ENCODE measurements around the gene AHDC1.

Gene AHDC1

DNA sequence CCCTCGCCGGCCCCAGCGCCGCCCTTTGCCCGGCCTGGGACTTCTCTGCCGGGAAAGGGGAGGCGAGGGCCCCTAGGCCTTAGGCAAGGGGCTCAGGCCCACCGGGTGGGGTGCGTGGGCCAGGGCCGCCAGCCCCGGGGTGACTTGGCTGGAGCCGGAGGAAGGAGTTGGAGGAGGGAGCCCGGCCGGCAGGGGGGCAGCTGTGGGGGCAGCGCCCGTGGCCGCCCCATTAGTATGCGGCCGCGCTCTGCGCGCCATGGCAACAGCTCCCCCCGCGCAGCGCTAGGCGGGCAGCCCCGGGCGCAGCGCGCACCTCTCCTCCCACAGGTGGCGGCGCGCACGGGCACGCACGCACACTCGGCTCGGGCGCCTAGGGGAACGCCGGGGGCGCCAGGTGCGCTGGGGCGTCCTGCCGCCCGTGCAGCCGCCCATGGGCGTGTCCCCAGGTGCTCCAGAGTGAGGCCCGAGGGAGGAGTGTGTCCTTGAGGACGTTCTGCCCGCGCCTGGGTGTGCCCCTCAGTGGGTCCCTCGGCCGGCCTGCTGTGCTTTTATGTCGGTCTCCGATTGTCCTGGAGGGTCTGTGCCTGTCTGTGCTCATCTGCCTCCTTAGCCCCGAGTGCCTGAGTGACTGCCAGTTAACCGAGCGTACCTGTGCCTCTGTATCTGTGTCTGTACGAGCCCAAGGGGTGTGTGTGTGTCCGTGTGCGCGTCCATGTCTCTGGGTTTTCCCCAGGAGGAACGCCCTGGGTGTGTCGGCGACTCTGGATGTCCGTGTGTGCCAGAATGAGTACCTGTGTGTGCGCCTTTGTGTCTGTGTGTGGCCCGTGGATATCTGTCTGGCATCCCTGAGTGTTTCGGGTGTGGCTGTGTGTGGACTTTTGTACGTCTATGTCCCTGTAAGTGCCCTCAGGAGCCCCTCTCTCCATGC lies 75.8 kb downstream of the AHDC1 start:
- DNase-seq, result peak; percentile 67

DNA sequence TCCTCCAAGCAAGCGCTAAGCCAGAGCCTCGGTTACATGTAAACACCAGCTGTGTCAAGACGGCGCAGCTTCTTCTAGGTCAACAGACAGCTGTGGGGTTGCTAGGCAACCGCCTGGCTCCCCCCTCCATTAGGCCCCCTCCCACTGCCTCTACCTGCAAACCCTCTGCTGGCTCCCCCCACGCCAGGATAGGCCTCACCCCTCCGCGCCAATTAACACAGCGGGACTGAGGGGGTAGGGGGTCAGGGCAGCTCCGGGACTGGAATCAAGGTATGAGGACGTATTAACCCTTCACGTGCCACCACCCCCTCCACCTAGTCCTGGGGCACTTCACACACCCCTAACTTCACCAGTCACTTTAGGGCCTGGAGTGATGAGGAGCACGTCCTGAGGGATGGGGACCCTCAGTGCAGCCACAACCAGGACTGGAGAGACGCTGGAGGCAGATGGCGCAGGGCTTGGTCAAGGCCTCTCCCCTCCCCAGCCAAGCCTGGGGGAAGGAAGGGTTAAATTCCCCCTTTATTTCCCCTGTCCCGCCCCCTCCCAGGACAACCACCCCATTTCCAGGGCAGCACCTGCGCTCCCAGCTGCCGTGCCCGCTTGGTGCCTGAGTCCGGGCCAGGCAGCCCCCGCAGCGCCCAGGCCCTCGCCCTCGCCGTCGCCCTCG lies 76.6 kb downstream of the AHDC1 start:
- no peak for DNase-seq

DNA sequence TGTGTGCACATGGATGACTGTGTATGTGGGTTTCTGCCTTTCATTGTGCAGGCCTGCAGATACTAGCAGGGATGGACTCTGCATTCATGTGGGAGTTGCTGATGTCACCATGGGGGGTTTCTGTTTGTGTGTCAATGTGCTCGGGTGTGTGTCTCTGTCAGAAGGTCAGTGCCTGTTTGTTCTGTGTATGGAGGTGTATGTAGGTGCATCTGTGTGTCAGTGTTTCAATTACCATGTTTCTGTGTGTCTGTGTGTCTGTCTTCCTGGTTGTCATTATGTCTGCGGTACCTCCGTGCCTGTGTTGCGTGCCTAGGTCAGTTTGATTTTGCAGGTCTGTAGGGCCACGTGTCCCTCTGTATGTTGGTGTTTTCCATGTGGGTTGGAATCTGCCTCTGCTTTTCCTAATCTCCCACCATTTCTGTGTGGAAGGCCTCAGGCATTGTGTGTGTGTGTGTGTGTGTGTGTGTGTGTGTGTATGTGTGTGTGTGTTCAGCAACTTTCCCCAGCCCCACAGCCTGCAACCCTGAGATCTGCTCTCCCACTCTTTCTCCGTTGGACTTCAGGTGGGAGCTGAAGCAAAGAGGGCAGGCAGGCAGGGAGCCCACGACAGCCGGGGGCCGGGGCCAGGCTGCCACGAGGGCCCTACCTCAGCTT lies 77.2 kb downstream of the AHDC1 start:
- no peak for DNase-seq

DNA sequence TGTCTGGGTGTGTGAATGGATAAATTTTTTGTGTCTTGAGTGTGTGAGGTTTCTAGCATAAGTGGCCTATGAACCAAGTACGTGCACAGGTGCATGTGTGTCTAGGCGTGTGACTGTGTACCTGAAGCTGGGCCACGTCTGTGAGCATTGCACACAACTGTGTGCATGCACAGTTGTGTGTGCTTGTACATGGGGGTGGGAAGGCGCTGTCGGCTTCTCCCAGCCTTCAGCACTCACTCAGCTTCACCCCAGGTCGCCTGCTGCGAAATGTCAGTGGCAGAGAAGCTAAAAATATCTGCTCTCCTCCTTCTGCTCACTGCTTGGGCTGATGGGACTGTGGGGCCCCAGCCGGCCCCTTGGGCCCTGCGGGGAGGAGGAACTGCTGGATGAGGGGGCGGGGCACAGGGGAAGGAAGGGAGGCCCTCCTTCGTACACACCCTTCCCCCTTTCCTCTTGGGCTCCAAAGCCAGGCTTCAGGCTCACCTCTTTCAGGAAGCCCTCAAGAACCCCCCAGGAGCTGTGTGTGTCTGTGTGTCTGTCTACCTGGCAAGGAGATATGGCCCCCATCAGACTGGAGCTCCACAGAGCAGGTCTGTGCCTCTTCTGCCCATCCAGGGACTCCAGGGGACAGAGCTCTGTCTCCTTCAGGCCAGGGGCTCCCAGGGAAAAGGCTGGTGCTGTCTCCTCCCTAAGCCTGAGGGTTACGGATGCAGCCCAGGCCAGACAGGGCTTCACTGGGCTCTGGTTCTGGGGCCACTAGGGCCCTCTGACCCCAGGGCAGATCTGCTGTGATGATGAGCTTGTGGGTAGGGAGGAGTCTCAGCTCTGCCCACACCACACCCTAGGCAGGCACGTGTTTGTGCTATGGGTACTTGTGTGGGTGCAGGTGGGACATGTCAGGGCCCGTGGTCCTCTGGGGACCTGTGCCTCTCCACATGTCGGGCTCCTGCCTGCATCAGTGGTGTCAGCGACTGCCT lies 78.4 kb downstream of the AHDC1 start:
- DNase-seq, result peak; percentile 57

DNA sequence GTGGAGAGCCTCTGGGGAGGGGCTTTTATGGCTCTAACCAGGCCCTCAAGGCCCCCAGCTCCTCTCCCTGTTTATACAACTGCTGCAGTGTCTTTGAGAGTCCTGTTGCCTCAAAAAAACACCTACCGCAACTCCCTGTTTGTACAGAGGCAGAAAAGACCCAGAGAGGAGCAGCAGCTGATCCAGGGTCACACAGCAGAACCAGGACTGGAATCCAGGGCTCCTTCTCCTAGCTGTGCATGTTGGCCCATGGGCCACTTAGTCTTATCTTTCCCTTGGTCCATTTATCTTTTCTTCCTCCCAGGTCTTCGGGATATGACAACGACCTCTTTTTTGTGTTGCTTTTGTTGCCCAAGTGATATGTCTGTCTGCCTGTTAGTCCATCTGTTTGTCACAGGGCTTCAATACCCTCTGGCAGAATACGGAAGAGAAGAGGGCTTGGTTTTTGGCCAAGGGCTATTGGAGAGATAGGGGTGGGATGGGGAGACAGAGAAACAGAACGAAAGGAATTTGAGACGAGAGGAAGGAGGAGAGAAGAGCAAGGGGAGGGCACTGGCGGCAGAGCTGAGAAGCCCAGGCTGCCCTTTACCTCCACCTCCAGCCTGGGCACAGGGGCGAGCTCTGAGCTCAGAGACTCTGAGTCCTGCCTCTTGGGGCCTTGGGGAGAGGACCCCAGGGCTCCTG lies 80.5 kb downstream of the AHDC1 start:
- no peak for DNase-seq

DNA sequence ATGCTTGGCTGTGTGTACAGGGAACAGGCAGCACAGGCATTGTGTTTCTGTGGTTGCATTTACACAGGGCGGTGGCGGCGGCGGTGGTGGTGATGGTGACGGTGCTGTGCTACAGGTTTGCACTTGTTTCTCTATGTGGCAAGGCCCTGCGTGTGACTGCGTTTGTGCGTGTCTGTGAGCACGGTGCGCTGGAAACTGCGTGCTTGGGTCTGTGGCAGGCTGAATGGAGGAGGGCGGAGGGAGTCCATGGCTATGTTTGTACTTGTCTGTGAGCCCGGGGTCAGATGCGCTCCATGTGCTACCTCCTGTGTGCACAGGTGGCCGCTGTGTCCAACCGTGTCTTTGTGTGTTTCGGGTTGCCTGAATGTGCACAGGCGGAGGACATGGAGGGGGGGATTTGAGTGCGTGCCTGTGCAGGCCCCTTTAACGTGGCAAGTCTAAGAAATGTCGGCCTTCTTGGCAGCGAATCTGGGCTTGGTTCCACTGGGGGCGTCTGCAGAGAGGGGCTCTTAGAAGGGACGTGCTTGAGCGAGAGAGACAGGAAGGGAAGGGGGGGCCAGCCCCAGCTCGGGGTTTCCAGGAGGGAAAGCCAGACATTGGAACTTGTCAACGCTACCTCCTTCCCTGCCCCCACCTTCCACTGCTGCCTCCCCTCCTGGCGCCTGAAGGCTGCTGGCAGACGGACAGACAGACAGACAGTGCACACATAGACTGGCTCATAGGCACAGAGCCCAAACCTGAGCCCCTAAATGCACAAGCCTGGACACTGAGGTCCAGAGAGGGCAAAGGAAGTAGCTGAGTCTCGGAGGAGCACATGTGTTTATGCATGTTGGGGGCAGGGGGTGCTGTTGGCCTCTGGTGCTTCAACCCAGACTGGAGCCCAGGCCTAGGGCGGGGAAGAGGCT lies 81.3 kb downstream of the AHDC1 start:
- peak; percentile 66 for DNase-seq

DNA sequence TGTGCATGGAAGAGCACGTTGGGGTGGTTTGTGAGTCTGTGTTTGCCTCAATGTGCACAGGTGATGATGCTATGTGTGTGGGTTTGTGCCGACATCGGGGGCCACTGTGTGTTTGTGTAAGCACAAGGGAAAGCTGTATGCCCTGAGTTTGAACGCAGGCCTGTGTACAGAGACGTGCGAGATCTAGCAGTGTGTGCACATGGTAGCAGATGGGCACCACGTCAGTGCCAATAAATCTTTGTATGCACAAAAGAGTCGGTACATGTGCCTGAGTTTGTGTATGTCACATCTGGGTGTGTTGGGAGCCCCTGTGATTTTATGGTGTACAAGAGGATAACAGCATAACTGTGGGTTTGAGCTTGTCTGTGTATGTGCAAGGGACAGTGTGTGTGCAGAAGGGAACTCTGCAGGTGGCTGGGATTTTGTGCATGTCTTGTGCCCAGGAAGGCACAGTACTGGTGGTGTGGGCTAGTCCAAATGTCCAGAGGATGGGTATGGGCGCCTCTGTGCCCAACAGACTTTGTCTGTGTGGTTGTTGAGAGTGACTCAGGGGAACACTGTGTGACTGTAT lies 82.0 kb downstream of the AHDC1 start:
- no peak for DNase-seq

DNA sequence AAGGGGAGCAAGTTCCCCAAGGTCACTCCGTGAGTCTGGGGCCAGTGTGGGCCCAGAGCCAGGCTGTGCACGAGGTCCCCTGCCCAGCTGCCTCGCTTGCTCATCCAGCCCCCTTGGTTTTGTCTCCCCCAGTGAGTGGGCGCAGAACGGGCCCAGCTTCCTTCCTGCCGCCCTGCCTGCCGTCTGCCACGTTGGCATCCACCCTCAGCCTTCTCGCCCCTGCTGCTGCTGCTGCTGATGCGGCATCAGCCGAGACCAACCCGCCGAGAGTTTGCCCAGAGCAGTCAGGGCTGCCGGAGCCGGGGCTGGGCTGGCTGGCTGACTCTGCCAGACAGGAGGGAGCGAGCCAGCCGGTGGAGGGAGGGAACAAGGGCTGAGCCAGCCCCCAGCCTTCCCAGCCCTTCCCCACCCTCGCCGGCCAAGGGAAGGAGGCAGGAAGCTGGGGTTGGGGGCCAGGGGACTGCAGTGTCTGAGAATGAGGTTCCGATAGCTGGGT lies 82.6 kb downstream of the AHDC1 start:
- peak; percentile 63 for DNase-seq

DNA sequence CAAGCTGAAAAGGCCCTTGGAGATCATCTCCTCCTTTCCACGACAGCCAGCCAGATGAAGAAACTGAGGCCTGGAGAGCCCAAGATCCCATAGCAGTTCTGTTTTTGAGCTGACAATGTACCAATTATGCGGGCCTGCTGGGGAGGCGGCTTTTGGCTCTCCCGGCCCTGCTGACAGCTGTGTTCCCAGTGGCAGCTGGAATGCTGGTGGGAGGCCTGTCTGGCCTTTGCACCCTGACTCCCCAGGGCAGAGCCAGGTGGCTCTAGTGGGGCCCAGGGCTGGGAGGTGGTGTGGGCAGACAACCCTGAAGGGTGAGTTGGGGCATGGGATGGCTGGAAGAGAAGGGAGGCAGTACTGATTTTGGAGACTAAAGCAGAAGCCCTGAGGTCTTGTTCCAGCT lies 83.3 kb downstream of the AHDC1 start:
- DNase-seq, result no peak

DNA sequence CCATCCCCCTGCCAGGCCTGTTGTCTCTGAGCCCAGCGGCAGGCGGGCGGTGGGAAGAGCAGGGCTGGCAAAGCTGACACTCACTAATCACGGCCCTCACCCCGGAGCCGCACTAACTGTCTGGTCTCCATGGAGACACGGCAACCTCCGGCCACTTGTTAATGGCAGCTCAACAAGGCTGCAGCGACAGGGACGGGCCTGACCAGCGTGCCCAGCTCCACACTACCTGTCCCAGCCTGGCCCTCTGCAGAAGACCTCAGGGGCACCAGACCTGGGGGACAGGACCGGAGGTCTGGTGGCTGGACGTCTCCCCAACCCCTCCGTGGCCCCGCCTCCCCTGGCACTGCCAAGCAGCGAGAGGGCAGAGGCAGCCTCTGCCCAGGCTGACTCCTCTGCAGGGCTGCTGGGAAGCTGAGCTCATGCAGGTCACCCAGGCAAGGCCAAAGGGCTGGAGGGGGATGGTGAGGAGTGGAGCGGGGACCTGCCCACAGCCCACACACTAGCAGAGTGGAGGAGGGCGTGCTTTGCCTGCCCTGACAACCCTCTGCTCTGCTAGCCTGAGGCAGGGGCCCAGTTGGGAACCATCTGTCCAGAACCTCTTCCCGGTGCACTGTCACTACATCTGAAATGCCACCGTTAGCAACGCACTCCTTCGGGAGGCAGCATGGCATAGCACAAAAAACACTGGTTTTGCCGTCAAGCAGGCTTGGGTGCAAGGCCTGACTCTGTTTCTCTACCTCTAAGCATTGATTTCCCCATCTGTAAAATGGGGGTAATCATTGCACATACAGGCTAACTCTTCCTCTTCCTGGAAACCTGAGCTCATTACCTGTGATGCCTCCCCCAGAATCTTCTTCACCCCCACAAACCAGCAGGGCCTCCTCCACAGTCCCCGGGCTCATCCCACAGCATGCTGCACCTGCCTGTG lies 84.3 kb downstream of the AHDC1 start:
- no peak for DNase-seq

DNA sequence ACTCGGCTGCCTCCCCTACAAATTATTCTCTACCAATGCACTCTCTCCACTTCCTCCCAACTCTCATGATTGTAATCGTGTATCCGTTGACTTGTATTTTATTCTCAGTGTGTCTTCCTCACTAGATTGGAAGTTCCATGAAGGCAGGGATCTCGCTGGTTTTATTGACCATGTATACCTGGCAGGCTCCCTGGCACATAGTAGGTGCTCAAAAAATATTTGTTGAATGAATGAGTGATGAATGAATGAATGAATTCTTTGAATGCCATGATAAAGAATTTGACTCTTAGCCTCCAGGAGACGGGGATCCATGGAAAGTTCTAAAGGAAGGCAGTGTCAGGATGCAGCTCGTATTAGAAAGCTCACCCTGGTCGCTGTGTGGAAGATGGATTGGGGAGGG lies 85.1 kb downstream of the AHDC1 start:
- no peak for DNase-seq

DNA sequence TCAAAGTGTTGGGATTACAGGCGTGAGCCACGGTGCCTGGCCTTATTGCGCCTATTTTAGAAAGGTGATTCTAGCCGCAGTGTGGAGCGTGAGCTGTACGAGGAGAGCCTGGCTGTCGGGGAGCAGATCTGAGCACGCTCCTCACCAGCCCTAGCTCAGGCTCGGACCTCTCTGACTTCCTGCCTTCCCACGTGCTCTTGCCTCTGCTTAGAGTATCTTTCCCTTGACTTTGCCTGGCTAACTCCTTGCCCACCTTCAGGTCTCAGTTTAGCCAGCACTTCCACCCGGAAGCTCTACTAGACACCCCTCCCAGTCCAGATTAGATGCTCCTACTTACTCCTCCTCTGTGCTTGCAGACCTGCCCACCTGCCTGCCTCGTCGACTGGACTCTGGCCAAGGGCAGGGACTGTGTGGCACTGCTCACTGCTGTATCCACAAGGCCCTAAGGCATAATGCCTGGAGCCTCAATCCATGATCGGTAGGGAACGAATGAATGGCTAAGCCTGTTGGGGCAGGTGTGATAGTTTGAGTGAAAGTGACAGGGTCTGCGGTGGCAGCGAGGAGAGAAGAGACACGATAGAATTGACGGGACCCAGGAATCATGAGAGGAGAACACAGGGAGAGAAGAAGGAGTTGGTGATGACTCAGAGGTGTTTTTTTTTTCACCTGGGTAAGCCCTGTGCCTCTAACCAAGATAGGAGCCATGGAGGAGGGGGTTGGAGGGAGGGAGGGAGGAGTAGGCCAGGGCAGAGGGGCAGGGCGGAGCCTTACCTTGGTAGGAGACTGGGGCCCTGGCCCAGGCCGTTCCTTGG lies 85.8 kb downstream of the AHDC1 start:
- DNase-seq, result no peak

DNA sequence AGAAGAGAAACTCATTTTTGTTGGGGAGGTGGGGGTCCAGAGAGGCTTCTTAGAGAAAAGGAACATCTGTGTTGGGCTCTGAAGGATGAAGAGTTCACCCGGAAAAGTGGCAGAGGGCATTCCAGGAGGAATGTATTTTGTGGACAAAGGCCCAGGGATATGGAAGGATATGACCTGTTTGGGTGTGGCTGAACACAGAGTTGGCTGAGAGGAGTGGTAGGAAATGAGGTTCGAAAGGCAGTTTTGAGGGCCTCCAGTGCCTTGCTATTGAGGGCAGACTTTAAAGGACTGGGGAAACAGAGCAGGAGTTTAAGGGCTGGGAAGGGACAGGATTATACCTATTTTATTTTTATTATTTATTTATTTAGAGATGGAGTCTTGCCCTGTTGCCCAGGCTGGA lies 86.6 kb downstream of the AHDC1 start:
- DNase-seq, result no peak

DNA sequence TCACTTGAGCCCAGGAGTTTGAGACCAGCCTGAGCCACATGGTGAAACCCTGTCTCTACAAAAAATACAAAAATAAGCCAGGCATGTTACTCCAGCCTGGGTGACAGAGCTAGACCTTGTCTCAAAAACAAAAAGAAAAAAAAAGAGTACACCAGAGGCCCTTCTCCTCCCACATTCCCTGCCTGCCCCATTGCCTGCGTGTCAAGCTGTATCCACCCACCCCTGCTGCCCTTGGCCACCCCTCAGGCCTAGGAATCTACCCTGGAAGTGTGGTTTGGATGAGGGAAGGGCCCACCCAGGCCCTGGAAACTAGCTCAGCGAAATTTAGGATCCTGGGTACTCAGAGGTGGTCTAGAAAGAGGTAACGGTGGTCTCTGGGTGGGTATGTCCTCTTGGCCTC lies 88.3 kb downstream of the AHDC1 start:
- DNase-seq, result no peak

DNA sequence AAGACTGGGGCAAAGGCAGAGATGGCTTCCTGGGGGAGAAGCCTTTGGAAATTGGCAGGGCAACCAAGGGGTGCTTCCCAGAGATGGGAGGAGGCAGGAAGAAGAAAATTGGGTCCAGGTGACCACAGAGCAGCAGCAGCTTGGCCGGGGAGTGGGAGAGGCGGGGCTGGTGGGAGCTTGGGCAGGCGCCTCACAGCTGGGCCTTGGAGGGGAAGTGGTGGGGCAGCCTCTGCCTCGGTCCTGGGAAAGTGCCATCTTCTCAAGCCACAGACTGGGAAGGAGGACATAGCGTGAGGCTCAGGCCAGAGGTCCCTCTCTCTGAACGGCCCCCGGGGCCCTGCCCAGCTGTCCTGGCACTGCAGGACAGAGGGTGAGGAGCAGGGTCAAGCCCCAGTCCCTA lies 90.0 kb downstream of the AHDC1 start:
- DNase-seq, result no peak

DNA sequence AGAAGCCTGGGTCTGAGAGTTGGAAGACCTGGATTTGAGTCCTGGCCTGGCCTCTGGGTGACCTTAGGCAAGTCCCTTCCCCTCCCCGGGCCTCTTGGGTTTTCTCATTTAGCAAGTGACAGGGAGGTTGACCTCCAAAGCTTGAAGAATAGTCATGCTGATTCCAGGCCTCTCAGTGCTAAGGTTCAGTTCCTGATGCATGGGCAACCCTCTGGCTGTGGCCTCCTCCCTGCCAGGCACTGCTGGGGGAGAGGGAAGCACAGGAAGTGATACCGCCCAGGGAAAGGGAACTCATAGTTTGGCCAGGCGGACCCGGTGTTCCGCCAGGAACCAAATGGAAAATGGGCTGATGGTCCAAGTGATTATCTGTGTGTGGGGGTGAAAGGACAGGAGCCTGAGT lies 90.4 kb downstream of the AHDC1 start:
- DNase-seq, result no peak

DNA sequence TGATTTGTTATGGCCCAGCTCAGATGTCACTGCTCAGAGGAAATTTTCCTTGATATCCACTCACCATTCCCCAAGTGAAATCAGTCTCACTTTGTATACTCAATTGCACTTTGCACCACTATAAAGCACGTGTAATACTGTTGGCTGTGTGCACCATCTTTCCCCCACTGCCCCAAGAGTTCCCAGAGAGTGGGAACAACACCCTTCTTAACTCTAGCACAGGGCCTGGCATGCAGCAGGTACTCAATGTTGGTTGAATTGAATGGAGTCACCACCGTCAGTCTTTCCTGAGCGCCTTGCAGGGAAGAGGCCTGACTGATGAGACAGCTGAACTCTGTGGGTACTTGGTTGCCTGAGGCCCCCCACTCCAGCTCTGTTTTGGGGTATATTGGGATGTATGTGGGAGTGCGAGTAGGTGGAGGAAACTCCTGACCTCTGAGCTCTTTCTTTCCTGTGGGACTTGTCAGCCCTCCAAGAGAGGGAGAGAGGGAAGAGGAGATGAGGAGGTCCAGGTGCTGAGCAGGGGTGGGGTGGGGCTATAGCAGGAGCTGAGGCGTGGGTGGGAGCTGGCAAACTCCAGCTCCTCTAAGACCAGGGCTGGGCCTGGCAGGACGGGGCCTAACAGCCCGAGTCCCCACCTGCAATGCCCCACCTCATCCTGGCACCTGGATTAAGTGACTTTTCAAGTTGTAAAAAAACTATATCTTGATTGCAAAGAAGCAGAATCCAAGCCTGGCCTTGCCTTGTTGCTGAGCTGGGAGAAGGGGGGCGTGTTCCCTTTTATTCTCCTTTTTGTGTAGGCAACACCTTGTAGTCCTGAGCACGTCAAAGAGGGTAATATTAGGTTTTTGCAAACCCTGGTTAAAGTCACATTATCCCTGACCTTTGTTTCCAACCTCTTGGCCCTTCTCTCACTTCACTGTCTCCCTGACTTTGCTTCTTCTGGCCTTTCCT lies 94.5 kb downstream of the AHDC1 start:
- no peak for DNase-seq
